ENCODE results near the gene MGME1. TPM values are rescaled to one million over a fixed set of nuclear protein-coding genes. Genes with fewer than 3 reads are reported as not detected.

Gene MGME1
- total RNA-seq, 1 experiment from 2014 or later, result 24.0 TPM

DNA sequence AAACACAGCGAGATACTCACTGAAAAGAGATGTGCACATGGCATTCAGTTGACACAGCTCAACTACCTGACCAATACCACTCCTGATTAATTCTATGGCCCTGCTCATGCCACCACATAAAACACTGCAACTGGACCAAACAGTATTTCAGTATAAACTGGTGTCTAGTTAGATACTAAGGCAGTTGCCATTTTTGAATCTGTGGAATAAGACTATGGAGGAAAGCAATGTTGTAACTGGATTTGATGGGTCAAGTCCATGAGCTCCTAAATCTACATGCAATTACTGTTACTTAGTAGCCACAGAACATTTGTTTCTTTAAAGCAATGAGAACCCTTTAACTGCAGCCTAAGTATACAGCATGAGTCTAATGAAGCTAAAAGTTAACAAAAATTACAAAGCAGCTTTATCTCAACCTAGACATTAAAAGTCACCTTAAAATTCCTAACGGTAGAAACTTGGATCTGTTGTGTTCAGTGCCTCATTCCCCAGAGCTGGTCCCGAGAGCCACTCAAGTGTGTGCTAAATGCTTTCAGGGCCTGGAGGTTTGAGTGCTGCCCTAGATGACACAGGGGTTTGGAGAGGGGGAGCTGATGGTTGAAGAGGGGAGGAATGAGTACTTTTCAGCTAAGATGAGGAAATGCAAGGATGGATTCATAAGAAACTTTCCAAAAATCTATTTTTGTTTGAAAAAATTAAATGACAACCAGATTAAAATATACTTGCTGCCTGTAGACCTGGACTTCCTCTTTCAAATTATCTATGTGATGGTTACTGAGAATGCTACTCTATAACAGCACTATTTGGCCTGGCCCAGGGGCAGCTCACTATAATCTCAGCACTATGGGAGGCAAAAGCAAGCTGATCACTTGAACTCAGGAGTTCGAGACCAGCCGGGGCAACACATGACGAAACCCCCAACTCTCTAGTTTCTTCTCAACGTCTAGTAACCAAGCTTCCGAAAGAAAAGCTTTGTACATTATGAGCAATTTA is 15.8 kb upstream of the MGME1 start:
- Mint-ChIP-seq H3K9me3 (ENCODE audit: unreplicated experiment) (no peaks in the 10 kb centered on the region), H3K4me1 (ENCODE audit: insufficient read depth, unreplicated experiment) (peaks cover 9% of the 10 kb centered on the region), H3K4me3 (ENCODE audit: unreplicated experiment) (no peak overlapping the region), H3K27ac (ENCODE audit: low read depth, unreplicated experiment) (no peak overlapping the region), H3K36me3 (ENCODE audit: insufficient read depth, unreplicated experiment) (peaks cover 99% of the 10 kb centered on the region), H3K27me3 (ENCODE audit: insufficient read depth, unreplicated experiment) (no peaks in the 10 kb centered on the region)
- intact Hi-C loops (cut with micrococcal nuclease), result no loop called here
- CTCF ChIA-PET, result interaction anchor here (0.6 to 2.4 kb wide), 10 partner anchors 12 to 448 kb away, joined by 3 to 7 read pairs (median 3); no protein-coding TSS in a partner anchor
- BruUV-seq (replicated peaks), result no TSS peak
- POLR2A ChIA-PET, result interaction anchor here (0.6 to 1.8 kb wide), 8 partner anchors 9 to 411 kb away, joined by 3 to 11 read pairs (median 4); no protein-coding TSS in a partner anchor
- no peak for DNase-seq (ENCODE audit: unreplicated experiment)
- TF ChIP-seq, protein P1, sequence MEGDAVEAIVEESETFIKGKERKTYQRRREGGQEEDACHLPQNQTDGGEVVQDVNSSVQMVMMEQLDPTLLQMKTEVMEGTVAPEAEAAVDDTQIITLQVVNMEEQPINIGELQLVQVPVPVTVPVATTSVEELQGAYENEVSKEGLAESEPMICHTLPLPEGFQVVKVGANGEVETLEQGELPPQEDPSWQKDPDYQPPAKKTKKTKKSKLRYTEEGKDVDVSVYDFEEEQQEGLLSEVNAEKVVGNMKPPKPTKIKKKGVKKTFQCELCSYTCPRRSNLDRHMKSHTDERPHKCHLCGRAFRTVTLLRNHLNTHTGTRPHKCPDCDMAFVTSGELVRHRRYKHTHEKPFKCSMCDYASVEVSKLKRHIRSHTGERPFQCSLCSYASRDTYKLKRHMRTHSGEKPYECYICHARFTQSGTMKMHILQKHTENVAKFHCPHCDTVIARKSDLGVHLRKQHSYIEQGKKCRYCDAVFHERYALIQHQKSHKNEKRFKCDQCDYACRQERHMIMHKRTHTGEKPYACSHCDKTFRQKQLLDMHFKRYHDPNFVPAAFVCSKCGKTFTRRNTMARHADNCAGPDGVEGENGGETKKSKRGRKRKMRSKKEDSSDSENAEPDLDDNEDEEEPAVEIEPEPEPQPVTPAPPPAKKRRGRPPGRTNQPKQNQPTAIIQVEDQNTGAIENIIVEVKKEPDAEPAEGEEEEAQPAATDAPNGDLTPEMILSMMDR (IDR thresholded peaks at IDR 0.05; ENCODE audit: unreplicated experiment), result no peak

GRCh38 chr20:17953935-17954334 is 14.9 kb upstream of the MGME1 start:
- Mint-ChIP-seq H3K36me3 (ENCODE audit: insufficient read depth, unreplicated experiment) (peaks cover 95% of the 10 kb centered on the region), H3K27ac (ENCODE audit: low read depth, unreplicated experiment) (no peak overlapping the region), H3K27me3 (ENCODE audit: insufficient read depth, unreplicated experiment) (no peaks in the 10 kb centered on the region), H3K9me3 (ENCODE audit: unreplicated experiment) (no peaks in the 10 kb centered on the region), H3K4me1 (ENCODE audit: insufficient read depth, unreplicated experiment) (peaks cover 14% of the 10 kb centered on the region), H3K4me3 (ENCODE audit: unreplicated experiment) (no peak overlapping the region)
- ChIA-PET CTCF (interaction anchor here (0.6 to 1.7 kb wide), 2 partner anchors 11 to 596 kb away, joined by 4 to 6 read pairs; no protein-coding TSS in a partner anchor), POLR2A (interaction anchor here (1.2 to 8.7 kb wide), 4 partner anchors 8 to 16 kb away, joined by 3 to 139 read pairs (median 4); partner anchors contain the start of genes MGME1 and SNX5)
- TF ChIP-seq, protein P1 (IDR thresholded peaks at IDR 0.05; ENCODE audit: unreplicated experiment), result no peak
- intact Hi-C loops (cut with micrococcal nuclease), result no loop called here
- no peak for DNase-seq (ENCODE audit: unreplicated experiment)
- no TSS peak for BruUV-seq (replicated peaks)

- BruUV-seq (replicated peaks), result no TSS peak
- no peaks in the 10 kb centered on the region for H3K9me3 Mint-ChIP-seq (ENCODE audit: unreplicated experiment)
- peaks cover 24% of the 10 kb centered on the region for H3K4me1 Mint-ChIP-seq (ENCODE audit: insufficient read depth, unreplicated experiment)
- TF ChIP-seq, protein P1 (IDR thresholded peaks at IDR 0.05; ENCODE audit: unreplicated experiment), result no peak
- no peak for DNase-seq (ENCODE audit: unreplicated experiment)
- H3K27ac Mint-ChIP-seq (ENCODE audit: low read depth, unreplicated experiment), result peak overlapping the region; percentile 8
- CTCF ChIA-PET, result interaction anchor here (0.9 to 2.5 kb wide), 7 partner anchors 10 to 41 kb away, joined by 3 to 13 read pairs (median 6); no protein-coding TSS in a partner anchor
- no peak overlapping the region for H3K4me3 Mint-ChIP-seq (ENCODE audit: unreplicated experiment)
- POLR2A ChIA-PET, result interaction anchor here (0.7 to 8.7 kb wide), 5 partner anchors 9 to 158 kb away, joined by 3 to 139 read pairs (median 3); partner anchors contain the start of genes MGME1 and SNX5
- H3K36me3 Mint-ChIP-seq (ENCODE audit: insufficient read depth, unreplicated experiment), result peaks cover 86% of the 10 kb centered on the region
- no peaks in the 10 kb centered on the region for H3K27me3 Mint-ChIP-seq (ENCODE audit: insufficient read depth, unreplicated experiment)
- intact Hi-C loops (cut with micrococcal nuclease), result no loop called here
Observed at GRCh38 chr20:17955302-17955701, 13.5 kb upstream of the MGME1 start.

All from MCF 10A (cell line).